Measurements from ENCODE around the gene TMEM218. TPM values are rescaled to one million over a fixed set of nuclear protein-coding genes. Genes with fewer than 3 reads are reported as not detected.

The TMEM218 gene
- total and polyA plus RNA-seq, 2 of the 8 experiments (the other 6 are each of a cell fraction or from before 2014, with no cell fraction given) = 17.0 to 33.5 TPM

- no peak for TF ChIP-seq KDM5A (IDR thresholded peaks at IDR 0.05; ENCODE audit: low read length)
- no peak for TF ChIP-seq ZNF274 (IDR thresholded peaks at IDR 0.05; ENCODE audit: borderline replicate concordance, extremely low read depth, low read length)
- no peak for TF ChIP-seq CTBP2 (IDR thresholded peaks at IDR 0.05; ENCODE audit: borderline replicate concordance, insufficient read depth, insufficient read length, low read length)
- TF ChIP-seq CHD2 (IDR thresholded peaks at IDR 0.05; ENCODE audit: low read length) = no peak
Observed at GRCh38 chr11:125076378-125076945, 35.0 kb downstream of the TMEM218 start (continued).
